OCI-LY3 (cell line): ENCODE measurements around the gene EIPR1.

ENCODE experiments used
- H2AFZ ChIP-seq: fragments of 200-600, 300-600 bp; shearing (Covaris generic); 2 replicates; pipeline ENCODE4 v1.6.0; 2014; ENCODE audit warnings: antibody characterized with exemption, low read depth, low read length
- H3K27ac ChIP-seq: fragments of 200-600, 300-600 bp; sonication (generic); 2 replicates; pipeline ENCODE4 v1.5.1; 2014; ENCODE audit warnings: mild to moderate bottlenecking, low read length, moderate library complexity, mixed read lengths
- H3K27me3 ChIP-seq: fragments of 200-600, 300-600 bp; sonication (generic); 2 replicates; pipeline ENCODE4 v1.6.1; 2014; ENCODE audit warnings: low read depth, low read length, mixed read lengths
- H3K36me3 ChIP-seq: fragments of 200-600, 300-600 bp; sonication (generic); replicated peaks from 2 replicates; pipeline ENCODE3; 2014; ENCODE audit warnings: low read depth, low read length, mixed read lengths
- H3K4me1 ChIP-seq: fragments of 300-600, 200-600 bp; sonication (generic); 2 replicates; pipeline ENCODE4 v1.6.1; 2014; ENCODE audit warnings: low read length, mixed read lengths
- H3K4me2 ChIP-seq: fragments of 200-600, 300-600 bp; sonication (generic); 2 replicates; pipeline ENCODE4 v1.6.1; 2014; ENCODE audit warnings: low read length, mixed read lengths
- H3K4me3 ChIP-seq: fragments of 300-600, 200-600 bp; sonication (generic); 2 replicates; pipeline ENCODE4 v1.5.1; 2014; ENCODE audit warnings: antibody characterized with exemption, mild to moderate bottlenecking, low read length, moderate library complexity
- H3K79me2 ChIP-seq: fragments of 300-600, 200-600 bp; shearing (Covaris generic); 2 replicates; pipeline ENCODE4 v1.6.1; 2014; ENCODE audit warnings: mild to moderate bottlenecking, low read length, mixed read lengths
- H3K9ac ChIP-seq: fragments of 300-600, 200-600 bp; shearing (Covaris generic); 2 replicates; pipeline ENCODE4 v1.6.0; 2014; ENCODE audit warnings: mild to moderate bottlenecking, low read length, moderate library complexity
- H3K9me3 ChIP-seq: fragments of 200-600, 300-600 bp; shearing (Covaris generic); 2 replicates; pipeline ENCODE4 v1.6.1; 2014; ENCODE audit warnings: low read length, mixed read lengths; ENCODE audit not compliant: insufficient read depth
- H4K20me1 ChIP-seq: fragments of 200-600, 300-600 bp; sonication (generic); 2 replicates; pipeline ENCODE4 v1.6.1; 2016; ENCODE audit warnings: low read length, mixed read lengths; ENCODE audit not compliant: insufficient read depth
- EZH2phosphoT487 ChIP-seq: fragments of 200-600 bp; shearing (Covaris generic); IDR thresholded peaks from 2 replicates; pipeline ENCODE4 v1.6.1; 2018; ENCODE audit warnings: antibody characterized with exemption, mixed run types, low read depth
- TF ChIP-seq, protein P1 (sequence below): fragments of 200-600, 300-600 bp; sonication (generic); IDR thresholded peaks from 2 replicates; pipeline ENCODE4 v1.5.1; 2014; ENCODE audit warnings: antibody characterized with exemption, low read length, low read depth

EIPR1 gene

DNA sequence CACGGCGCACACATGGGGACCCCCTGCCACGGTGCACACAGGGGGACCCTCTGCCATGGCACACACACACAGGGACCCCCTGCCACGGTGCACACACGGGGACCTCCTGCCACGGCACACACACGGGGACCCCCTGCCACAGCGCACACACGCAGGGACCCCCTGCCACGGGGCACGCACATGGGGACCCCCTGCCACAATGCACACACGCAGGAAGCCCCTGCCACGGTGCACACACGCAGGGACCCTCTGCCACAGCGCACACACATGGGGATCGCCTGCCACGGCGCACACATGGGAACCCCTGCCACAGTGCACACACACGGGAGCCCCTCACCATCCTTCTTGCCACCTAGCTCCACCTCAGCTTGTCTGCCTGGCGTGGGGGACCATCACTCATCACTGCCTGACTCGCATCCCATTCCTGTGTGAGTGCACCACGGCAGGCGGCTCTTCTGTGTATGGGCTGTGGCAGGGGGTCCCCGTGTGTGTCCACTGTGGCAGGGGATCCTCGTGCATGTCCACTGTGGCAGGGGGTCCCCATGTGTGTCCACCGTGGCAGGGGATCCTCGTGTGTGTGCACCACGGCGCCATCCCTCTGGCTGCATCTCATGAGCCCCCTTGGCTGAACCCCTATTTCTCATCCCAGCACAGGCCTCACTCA lies 206.7 kb downstream of the EIPR1 start:
- peaks cover 3% of the 10 kb centered on the region for H3K36me3 ChIP-seq
- no peak overlapping the region for H3K9ac ChIP-seq
- H3K4me1 ChIP-seq = no peaks in the 10 kb centered on the region
- H3K4me2 ChIP-seq = no peak overlapping the region
- TF ChIP-seq EZH2phosphoT487 = no peak
- TF ChIP-seq, protein P1, sequence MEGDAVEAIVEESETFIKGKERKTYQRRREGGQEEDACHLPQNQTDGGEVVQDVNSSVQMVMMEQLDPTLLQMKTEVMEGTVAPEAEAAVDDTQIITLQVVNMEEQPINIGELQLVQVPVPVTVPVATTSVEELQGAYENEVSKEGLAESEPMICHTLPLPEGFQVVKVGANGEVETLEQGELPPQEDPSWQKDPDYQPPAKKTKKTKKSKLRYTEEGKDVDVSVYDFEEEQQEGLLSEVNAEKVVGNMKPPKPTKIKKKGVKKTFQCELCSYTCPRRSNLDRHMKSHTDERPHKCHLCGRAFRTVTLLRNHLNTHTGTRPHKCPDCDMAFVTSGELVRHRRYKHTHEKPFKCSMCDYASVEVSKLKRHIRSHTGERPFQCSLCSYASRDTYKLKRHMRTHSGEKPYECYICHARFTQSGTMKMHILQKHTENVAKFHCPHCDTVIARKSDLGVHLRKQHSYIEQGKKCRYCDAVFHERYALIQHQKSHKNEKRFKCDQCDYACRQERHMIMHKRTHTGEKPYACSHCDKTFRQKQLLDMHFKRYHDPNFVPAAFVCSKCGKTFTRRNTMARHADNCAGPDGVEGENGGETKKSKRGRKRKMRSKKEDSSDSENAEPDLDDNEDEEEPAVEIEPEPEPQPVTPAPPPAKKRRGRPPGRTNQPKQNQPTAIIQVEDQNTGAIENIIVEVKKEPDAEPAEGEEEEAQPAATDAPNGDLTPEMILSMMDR = no peak
- H3K27ac ChIP-seq = no peak overlapping the region
- no peak overlapping the region for H3K4me3 ChIP-seq
- H4K20me1 ChIP-seq = no peaks in the 10 kb centered on the region
- no peaks in the 10 kb centered on the region for H3K9me3 ChIP-seq
- no peak overlapping the region for H2AFZ ChIP-seq
- H3K27me3 ChIP-seq = no peaks in the 10 kb centered on the region
- no peaks in the 10 kb centered on the region for H3K79me2 ChIP-seq

- H3K4me3 ChIP-seq = no peak overlapping the region
- no peaks in the 10 kb centered on the region for H3K4me1 ChIP-seq
- H2AFZ ChIP-seq = no peak overlapping the region
- H3K79me2 ChIP-seq = no peaks in the 10 kb centered on the region
- 0 out of 2 replicates have a peak, but pooled peaks cover 6% of the 10 kb centered on the region for H3K9me3 ChIP-seq
- peaks cover 6% of the 10 kb centered on the region for H3K36me3 ChIP-seq
- no peak overlapping the region for H3K27ac ChIP-seq
- TF ChIP-seq EZH2phosphoT487 = no peak
- TF ChIP-seq, protein P1 = no peak
- H3K27me3 ChIP-seq = no peaks in the 10 kb centered on the region
- no peaks in the 10 kb centered on the region for H4K20me1 ChIP-seq
- H3K4me2 ChIP-seq = no peak overlapping the region
- no peak overlapping the region for H3K9ac ChIP-seq
These were observed 208.3 kb downstream of the EIPR1 start for GRCh38 chr2:3169106-3169870.

DNA sequence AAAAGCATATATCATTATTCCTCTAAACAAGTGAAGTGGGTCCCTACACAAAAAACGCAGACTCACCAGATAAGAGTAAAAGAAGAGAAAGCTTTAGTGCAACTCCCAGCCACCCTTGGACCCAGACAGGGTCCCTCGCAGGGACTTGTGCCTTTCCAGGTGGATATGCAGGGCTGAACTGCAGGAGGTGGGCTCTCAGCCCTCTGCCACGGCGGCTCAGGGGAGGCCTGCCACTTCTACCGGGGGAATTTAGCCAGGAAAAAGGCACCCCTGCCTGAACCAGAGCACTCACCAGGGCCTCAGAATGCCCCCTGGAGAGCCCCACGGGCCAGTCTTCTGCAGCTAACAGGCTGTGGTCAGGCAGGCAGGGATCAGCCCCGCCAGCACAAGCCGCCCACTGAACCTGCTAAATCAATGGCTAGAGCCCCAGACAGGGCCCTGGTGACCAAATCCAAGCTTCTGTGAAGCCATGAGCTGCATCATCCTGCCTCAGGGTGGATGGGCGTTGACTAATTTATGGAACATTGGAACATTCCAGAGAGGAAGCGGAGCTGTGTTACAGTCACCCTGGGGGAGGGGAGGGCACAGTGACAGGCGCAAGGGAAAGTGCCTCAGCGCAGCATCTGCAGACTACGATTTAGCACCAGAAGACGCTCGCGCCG lies 209.3 kb downstream of the EIPR1 start:
- Histone ChIP-seq H3K4me2 (no peak overlapping the region), H3K9ac (no peak overlapping the region)

GRCh38 chr2:3163401-3163800 lies 214.2 kb downstream of the EIPR1 start:
- Histone ChIP-seq H3K36me3 (peaks cover 4% of the 10 kb centered on the region), H3K79me2 (no peaks in the 10 kb centered on the region), H3K27me3 (no peaks in the 10 kb centered on the region), H4K20me1 (no peaks in the 10 kb centered on the region), H3K9ac (no peak overlapping the region), H3K4me1 (no peaks in the 10 kb centered on the region), H3K4me3 (no peak overlapping the region), H3K4me2 (no peak overlapping the region), H3K27ac (no peak overlapping the region), H3K9me3 (peaks cover 12% of the 10 kb centered on the region; the same call in 1 of the 2 replicates), H2AFZ (no peak overlapping the region)
- TF ChIP-seq EZH2phosphoT487 = no peak
- TF ChIP-seq, protein P1 = no peak

More for the DNA sequence above, 209.3 kb downstream of the EIPR1 start:
- no peak overlapping the region for H2AFZ ChIP-seq
- H3K36me3 ChIP-seq = peaks cover 6% of the 10 kb centered on the region
- peaks cover 10% of the 10 kb centered on the region; the same call in 1 of the 2 replicates for H3K9me3 ChIP-seq
- no peak for TF ChIP-seq EZH2phosphoT487
- no peak overlapping the region for H3K27ac ChIP-seq
- H3K4me3 ChIP-seq = no peak overlapping the region
- no peaks in the 10 kb centered on the region for H4K20me1 ChIP-seq
- H3K27me3 ChIP-seq = no peaks in the 10 kb centered on the region
- H3K79me2 ChIP-seq = no peaks in the 10 kb centered on the region
- no peaks in the 10 kb centered on the region for H3K4me1 ChIP-seq
